Measurements from ENCODE around the gene C1GALT1C1. TPM values are rescaled to one million over a fixed set of nuclear protein-coding genes. Genes with fewer than 3 reads are reported as not detected.

The C1GALT1C1 gene
- total RNA-seq, 1 experiment from 2014 or later = 10.2 TPM

- no peaks in the 10 kb centered on the region for H3K27me3 ChIP-seq (ENCODE audit: control insufficient read depth, insufficient read depth, low read length)
- H3K4me3 ChIP-seq (ENCODE audit: insufficient read depth, low read depth, low read length) = no peak overlapping the region
- H3K36me3 ChIP-seq (replicated peaks; ENCODE audit: control insufficient read depth, insufficient read depth, low read length) = no peaks in the 10 kb centered on the region
- DNase-seq = no peak
Observed at GRCh38 chrX:120638619-120639018, 8.8 kb upstream of the C1GALT1C1 start.

- Histone ChIP-seq H3K36me3 (replicated peaks; ENCODE audit: control insufficient read depth, insufficient read depth, low read length) (no peaks in the 10 kb centered on the region), H3K4me3 (ENCODE audit: insufficient read depth, low read depth, low read length) (no peak overlapping the region), H3K27me3 (ENCODE audit: control insufficient read depth, insufficient read depth, low read length) (no peaks in the 10 kb centered on the region)
- no peak for DNase-seq
Observed at GRCh38 chrX:120625371-120625770, 4.5 kb downstream of the C1GALT1C1 start.

- Histone ChIP-seq H3K36me3 (replicated peaks; ENCODE audit: control insufficient read depth, insufficient read depth, low read length) (no peaks in the 10 kb centered on the region), H3K4me3 (ENCODE audit: insufficient read depth, low read depth, low read length) (no peak overlapping the region)
- no peak for DNase-seq
Observed at GRCh38 chrX:120617996-120618630, 11.7 kb downstream of the C1GALT1C1 start.

GRCh38 chrX:120614816-120615215 is 15.0 kb downstream of the C1GALT1C1 start:
- no peaks in the 10 kb centered on the region for H3K36me3 ChIP-seq (replicated peaks; ENCODE audit: control insufficient read depth, insufficient read depth, low read length)
- no peak overlapping the region for H3K4me3 ChIP-seq (ENCODE audit: insufficient read depth, low read depth, low read length)
- H3K27me3 ChIP-seq (ENCODE audit: control insufficient read depth, insufficient read depth, low read length) = no peaks in the 10 kb centered on the region
- DNase-seq = no peak

More at GRCh38 chrX:120617996-120618630, 11.7 kb downstream of the C1GALT1C1 start:
- no peaks in the 10 kb centered on the region for H3K27me3 ChIP-seq (ENCODE audit: control insufficient read depth, insufficient read depth, low read length)

- Histone ChIP-seq H3K4me3 (ENCODE audit: insufficient read depth, low read depth, low read length) (no peak overlapping the region), H3K27me3 (ENCODE audit: control insufficient read depth, insufficient read depth, low read length) (no peaks in the 10 kb centered on the region), H3K36me3 (replicated peaks; ENCODE audit: control insufficient read depth, insufficient read depth, low read length) (no peaks in the 10 kb centered on the region)
- no peak for DNase-seq
Observed at GRCh38 chrX:120612086-120612485, 17.8 kb downstream of the C1GALT1C1 start.

- H3K4me3 ChIP-seq (ENCODE audit: insufficient read depth, low read depth, low read length) = peak overlapping the region; percentile 48
- H3K27me3 ChIP-seq (ENCODE audit: control insufficient read depth, insufficient read depth, low read length) = no peaks in the 10 kb centered on the region
- no peaks in the 10 kb centered on the region for H3K36me3 ChIP-seq (replicated peaks; ENCODE audit: control insufficient read depth, insufficient read depth, low read length)
- DNase-seq = no peak
Observed at GRCh38 chrX:120604361-120604782, 25.5 kb downstream of the C1GALT1C1 start.

- peak; percentile 42 for DNase-seq
- H3K27me3 ChIP-seq (ENCODE audit: control insufficient read depth, insufficient read depth, low read length) = no peaks in the 10 kb centered on the region
- H3K36me3 ChIP-seq (replicated peaks; ENCODE audit: control insufficient read depth, insufficient read depth, low read length) = no peaks in the 10 kb centered on the region
- peak within 1 kb of the TSS; percentile 48 for H3K4me3 ChIP-seq (ENCODE audit: insufficient read depth, low read depth, low read length)
Observed at GRCh38 chrX:120603707-120604360, 26.0 kb downstream of the C1GALT1C1 start, which contains the start of gene MCTS1. Gene MCTS1 (plus strand): TSS chrX:120604101. CDS start chrX:120604237, 136 bp downstream.

- H3K4me3 ChIP-seq (ENCODE audit: insufficient read depth, low read depth, low read length) = no peak overlapping the region
- no peak for DNase-seq
- no peaks in the 10 kb centered on the region for H3K36me3 ChIP-seq (replicated peaks; ENCODE audit: control insufficient read depth, insufficient read depth, low read length)
- no peaks in the 10 kb centered on the region for H3K27me3 ChIP-seq (ENCODE audit: control insufficient read depth, insufficient read depth, low read length)
Observed at GRCh38 chrX:120585702-120586101, 44.2 kb downstream of the C1GALT1C1 start.

Other genes with a start within 250 kb of the C1GALT1C1 start
- gene LAMP2, start 160.8 kb downstream of the C1GALT1C1 start, total RNA-seq (2014; rRNA removed; shearing (Covaris generic)) = 31.3 and 31.7 TPM in 2 replicates
- gene CUL4B, start 69.1 kb downstream of the C1GALT1C1 start, total RNA-seq (2014; rRNA removed; shearing (Covaris generic)) = 18.4 and 28.0 TPM in 2 replicates
- gene MCTS1, start 26.0 kb downstream of the C1GALT1C1 start, total RNA-seq (2014; rRNA removed; shearing (Covaris generic)) = 33.6 and 35.4 TPM in 2 replicates
- not detected in 2 replicates for gene CT47B1, start 245.8 kb upstream of the C1GALT1C1 start, total RNA-seq (2014; rRNA removed; shearing (Covaris generic))